HepG2 (cell line): ENCODE results near the gene GLB1L3.

Experiments used
- ETS1 ChIP-seq: sonication (generic); formaldehyde crosslinking; IDR thresholded peaks from 2 replicates; pipeline ENCODE4 v1.4.0; 2020; ENCODE audit warnings: missing genetic modification reagents
- MYNN ChIP-seq: sonication (generic); formaldehyde crosslinking; IDR thresholded peaks from 2 replicates; pipeline ENCODE4 v1.4.0; 2020; ENCODE audit warnings: mild to moderate bottlenecking, low read depth, missing genetic modification reagents
- NR2C2 ChIP-seq: sonication (generic); formaldehyde crosslinking; IDR thresholded peaks from 2 replicates; pipeline ENCODE4 v1.4.0; 2020; ENCODE audit warnings: missing genetic modification reagents, mild to moderate bottlenecking, moderate library complexity, borderline replicate concordance
- SMAD1 ChIP-seq: sonication (generic); formaldehyde crosslinking; IDR thresholded peaks from 2 replicates; pipeline ENCODE4 v1.4.0; 2020; ENCODE audit warnings: missing genetic modification reagents, low read depth, mild to moderate bottlenecking, borderline replicate concordance
- ZHX1 ChIP-seq: sonication (generic); formaldehyde crosslinking; IDR thresholded peaks from 2 replicates; pipeline ENCODE4 v1.8.1; 2022; ENCODE audit warnings: low read depth, mild to moderate bottlenecking, missing genetic modification reagents
- ZNF513 ChIP-seq: sonication (generic); formaldehyde crosslinking; conservative IDR thresholded peaks from 2 replicates; pipeline ENCODE4 v1.5.0; 2020; ENCODE audit warnings: missing genetic modification reagents
- TF ChIP-seq, protein P1 (sequence below): sonication (generic); formaldehyde crosslinking; IDR thresholded peaks from 2 replicates; pipeline ENCODE4 v1.4.0; 2020; ENCODE audit warnings: missing genetic modification reagents

DNA sequence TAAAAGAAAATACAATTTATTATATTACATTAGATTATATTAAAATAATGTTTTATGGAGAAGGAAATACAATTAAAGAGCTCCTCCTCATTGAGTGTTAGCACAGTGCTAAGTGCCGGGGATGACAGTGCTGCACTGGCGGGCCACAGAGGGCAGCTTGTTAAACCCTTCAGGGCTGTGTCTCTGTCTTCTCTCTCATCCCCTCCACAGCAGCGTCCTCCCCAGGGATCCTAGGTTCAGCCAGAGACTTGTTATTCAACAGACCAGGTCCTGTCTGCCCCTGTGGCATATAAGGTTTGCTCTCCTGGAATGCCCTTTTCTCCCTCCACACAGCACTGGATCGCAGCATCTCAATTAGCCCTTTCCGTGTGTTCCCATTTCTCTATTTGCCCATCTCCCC is 37.2 kb upstream of the GLB1L3 start:
- TF ChIP-seq ZHX1 (no peak), ETS1 (no peak), MYNN (CRISPR knock-in tag) (no peak), SMAD1 (CRISPR knock-in tag) (no peak), NR2C2 (CRISPR knock-in tag) (no peak), ZNF513 (no peak)
- TF ChIP-seq, protein P1, sequence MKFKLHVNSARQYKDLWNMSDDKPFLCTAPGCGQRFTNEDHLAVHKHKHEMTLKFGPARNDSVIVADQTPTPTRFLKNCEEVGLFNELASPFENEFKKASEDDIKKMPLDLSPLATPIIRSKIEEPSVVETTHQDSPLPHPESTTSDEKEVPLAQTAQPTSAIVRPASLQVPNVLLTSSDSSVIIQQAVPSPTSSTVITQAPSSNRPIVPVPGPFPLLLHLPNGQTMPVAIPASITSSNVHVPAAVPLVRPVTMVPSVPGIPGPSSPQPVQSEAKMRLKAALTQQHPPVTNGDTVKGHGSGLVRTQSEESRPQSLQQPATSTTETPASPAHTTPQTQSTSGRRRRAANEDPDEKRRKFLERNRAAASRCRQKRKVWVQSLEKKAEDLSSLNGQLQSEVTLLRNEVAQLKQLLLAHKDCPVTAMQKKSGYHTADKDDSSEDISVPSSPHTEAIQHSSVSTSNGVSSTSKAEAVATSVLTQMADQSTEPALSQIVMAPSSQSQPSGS (CRISPR knock-in tag): no peak
